ENCODE data around the gene IL17REL. TPM values are rescaled to one million over a fixed set of nuclear protein-coding genes. Genes with fewer than 3 reads are reported as not detected.

Gene IL17REL
- total and polyA plus RNA-seq, 2 of the 13 experiments (the other 11 are each of a cell fraction or from before 2014, with no cell fraction given), result not detected

DNA sequence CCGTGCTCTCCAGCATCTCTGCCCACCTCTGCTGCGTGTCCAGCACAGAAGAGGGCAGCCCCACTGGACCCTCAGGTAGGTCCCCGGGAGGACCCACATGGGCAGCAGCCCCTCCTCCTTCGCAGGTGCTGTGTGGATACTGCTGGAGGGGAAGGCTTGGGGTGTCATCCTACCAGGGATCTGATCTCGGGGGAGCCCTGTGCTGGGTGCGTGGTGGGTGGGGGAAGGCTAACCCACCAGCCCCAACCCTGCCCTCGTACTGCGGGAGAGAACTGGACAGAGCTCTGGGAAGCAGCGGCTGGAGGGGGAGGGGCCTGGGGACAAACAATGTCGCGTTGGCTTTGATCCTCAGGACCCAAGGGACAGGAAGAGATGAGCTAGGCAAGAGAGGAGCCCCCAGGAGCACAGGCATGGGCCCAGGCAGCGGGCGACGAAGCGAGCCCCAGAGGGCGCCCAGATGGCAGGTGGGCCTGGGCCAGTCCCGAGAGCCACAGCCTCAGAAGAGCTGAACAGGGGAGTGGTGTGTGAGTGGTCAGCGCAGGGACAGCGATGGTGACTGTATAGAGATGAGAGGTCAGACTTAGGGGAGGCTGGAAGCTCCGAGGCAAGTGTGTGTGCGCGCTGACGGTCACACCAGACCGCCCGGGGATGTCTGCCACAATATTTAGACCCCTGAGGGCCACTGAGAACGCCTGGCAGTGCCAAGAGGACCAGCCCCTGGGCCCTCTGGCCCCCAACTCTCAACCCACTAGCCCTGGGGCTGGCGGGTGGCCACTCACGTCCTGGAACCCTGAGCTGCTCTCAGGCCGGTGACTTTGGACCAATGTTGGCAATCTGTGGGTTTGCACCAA, 53.4 kb downstream of the IL17REL start (continued):
- TF ChIP-seq SIN3A (IDR thresholded peaks at IDR 0.05; ENCODE audit: borderline replicate concordance, low read depth, low read length), result peak; percentile 35; the same call in 1 of the 2 replicates
- no peak for TF ChIP-seq HNF4G (IDR thresholded peaks at IDR 0.05; ENCODE audit: borderline replicate concordance, low read depth, low read length)
- TF ChIP-seq HNF4G (CRISPR knock-in tag; IDR thresholded peaks at IDR 0.05; ENCODE audit: borderline replicate concordance, low read depth), result 0 out of 2 replicates have a peak, but pooled peaks have one; percentile 11
- TF ChIP-seq, protein P1, sequence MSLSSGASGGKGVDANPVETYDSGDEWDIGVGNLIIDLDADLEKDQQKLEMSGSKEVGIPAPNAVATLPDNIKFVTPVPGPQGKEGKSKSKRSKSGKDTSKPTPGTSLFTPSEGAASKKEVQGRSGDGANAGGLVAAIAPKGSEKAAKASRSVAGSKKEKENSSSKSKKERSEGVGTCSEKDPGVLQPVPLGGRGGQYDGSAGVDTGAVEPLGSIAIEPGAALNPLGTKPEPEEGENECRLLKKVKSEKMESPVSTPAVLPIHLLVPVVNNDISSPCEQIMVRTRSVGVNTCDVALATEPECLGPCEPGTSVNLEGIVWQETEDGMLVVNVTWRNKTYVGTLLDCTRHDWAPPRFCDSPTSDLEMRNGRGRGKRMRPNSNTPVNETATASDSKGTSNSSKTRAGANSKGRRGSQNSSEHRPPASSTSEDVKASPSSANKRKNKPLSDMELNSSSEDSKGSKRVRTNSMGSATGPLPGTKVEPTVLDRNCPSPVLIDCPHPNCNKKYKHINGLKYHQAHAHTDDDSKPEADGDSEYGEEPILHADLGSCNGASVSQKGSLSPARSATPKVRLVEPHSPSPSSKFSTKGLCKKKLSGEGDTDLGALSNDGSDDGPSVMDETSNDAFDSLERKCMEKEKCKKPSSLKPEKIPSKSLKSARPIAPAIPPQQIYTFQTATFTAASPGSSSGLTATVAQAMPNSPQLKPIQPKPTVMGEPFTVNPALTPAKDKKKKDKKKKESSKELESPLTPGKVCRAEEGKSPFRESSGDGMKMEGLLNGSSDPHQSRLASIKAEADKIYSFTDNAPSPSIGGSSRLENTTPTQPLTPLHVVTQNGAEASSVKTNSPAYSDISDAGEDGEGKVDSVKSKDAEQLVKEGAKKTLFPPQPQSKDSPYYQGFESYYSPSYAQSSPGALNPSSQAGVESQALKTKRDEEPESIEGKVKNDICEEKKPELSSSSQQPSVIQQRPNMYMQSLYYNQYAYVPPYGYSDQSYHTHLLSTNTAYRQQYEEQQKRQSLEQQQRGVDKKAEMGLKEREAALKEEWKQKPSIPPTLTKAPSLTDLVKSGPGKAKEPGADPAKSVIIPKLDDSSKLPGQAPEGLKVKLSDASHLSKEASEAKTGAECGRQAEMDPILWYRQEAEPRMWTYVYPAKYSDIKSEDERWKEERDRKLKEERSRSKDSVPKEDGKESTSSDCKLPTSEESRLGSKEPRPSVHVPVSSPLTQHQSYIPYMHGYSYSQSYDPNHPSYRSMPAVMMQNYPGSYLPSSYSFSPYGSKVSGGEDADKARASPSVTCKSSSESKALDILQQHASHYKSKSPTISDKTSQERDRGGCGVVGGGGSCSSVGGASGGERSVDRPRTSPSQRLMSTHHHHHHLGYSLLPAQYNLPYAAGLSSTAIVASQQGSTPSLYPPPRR (CRISPR knock-in tag; IDR thresholded peaks at IDR 0.05; ENCODE audit: borderline replicate concordance), result peak; percentile 50; the same call in 1 of the 2 replicates
- peak; percentile 79; the same call in 1 of the 2 replicates for TF ChIP-seq ZNF337 (CRISPR knock-in tag; IDR thresholded peaks at IDR 0.05; ENCODE audit: borderline replicate concordance, low read depth)
- TF ChIP-seq, protein P2, sequence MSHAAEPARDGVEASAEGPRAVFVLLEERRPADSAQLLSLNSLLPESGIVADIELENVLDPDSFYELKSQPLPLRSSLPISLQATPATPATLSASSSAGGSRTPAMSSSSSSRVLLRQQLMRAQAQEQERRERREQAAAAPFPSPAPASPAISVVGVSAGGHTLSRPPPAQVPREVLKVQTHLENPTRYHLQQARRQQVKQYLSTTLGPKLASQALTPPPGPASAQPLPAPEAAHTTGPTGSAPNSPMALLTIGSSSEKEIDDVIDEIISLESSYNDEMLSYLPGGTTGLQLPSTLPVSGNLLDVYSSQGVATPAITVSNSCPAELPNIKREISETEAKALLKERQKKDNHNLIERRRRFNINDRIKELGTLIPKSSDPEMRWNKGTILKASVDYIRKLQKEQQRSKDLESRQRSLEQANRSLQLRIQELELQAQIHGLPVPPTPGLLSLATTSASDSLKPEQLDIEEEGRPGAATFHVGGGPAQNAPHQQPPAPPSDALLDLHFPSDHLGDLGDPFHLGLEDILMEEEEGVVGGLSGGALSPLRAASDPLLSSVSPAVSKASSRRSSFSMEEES (CRISPR knock-in tag; IDR thresholded peaks at IDR 0.05), result peak; percentile 56; the same call in 1 of the 2 replicates
- TF ChIP-seq, protein P3, sequence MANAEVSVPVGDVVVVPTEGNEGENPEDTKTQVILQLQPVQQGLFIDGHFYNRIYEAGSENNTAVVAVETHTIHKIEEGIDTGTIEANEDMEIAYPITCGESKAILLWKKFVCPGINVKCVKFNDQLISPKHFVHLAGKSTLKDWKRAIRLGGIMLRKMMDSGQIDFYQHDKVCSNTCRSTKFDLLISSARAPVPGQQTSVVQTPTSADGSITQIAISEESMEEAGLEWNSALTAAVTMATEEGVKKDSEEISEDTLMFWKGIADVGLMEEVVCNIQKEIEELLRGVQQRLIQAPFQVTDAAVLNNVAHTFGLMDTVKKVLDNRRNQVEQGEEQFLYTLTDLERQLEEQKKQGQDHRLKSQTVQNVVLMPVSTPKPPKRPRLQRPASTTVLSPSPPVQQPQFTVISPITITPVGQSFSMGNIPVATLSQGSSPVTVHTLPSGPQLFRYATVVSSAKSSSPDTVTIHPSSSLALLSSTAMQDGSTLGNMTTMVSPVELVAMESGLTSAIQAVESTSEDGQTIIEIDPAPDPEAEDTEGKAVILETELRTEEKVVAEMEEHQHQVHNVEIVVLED (CRISPR knock-in tag; IDR thresholded peaks at IDR 0.05; ENCODE audit: borderline replicate concordance), result peak; percentile 38; the same call in 1 of the 2 replicates
- TF ChIP-seq FOXA3 (CRISPR knock-in tag; IDR thresholded peaks at IDR 0.05), result no peak; the same call in 1 of the 2 replicates
- TF ChIP-seq ZSCAN25 (CRISPR knock-in tag; IDR thresholded peaks at IDR 0.05), result peak; percentile 78
- no peak for TF ChIP-seq RFXANK (CRISPR knock-in tag; IDR thresholded peaks at IDR 0.05)
- no peak for TF ChIP-seq ZNF292 (CRISPR knock-in tag; IDR thresholded peaks at IDR 0.05; ENCODE audit: borderline replicate concordance, low read depth)
- TF ChIP-seq KLF9 (CRISPR knock-in tag; IDR thresholded peaks at IDR 0.05; ENCODE audit: low read depth), result no peak
- TF ChIP-seq HDAC2 (CRISPR knock-in tag; IDR thresholded peaks at IDR 0.05), result peak; percentile 51; the same call in 1 of the 2 replicates
- TF ChIP-seq, protein P4, sequence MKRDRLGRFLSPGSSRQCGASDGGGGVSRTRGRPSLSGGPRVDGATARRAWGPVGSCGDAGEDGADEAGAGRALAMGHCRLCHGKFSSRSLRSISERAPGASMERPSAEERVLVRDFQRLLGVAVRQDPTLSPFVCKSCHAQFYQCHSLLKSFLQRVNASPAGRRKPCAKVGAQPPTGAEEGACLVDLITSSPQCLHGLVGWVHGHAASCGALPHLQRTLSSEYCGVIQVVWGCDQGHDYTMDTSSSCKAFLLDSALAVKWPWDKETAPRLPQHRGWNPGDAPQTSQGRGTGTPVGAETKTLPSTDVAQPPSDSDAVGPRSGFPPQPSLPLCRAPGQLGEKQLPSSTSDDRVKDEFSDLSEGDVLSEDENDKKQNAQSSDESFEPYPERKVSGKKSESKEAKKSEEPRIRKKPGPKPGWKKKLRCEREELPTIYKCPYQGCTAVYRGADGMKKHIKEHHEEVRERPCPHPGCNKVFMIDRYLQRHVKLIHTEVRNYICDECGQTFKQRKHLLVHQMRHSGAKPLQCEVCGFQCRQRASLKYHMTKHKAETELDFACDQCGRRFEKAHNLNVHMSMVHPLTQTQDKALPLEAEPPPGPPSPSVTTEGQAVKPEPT (CRISPR knock-in tag; IDR thresholded peaks at IDR 0.05; ENCODE audit: low read depth), result no peak
- peak; percentile 59; the same call in 1 of the 2 replicates for TF ChIP-seq ZNF430 (CRISPR knock-in tag; IDR thresholded peaks at IDR 0.05)
- no peak for TF ChIP-seq ATF1 (CRISPR knock-in tag; IDR thresholded peaks at IDR 0.05)
- peak; percentile 35; the same call in 1 of the 2 replicates for TF ChIP-seq POLR2AphosphoS2 (IDR thresholded peaks at IDR 0.05; ENCODE audit: low read depth, low read length)
- TF ChIP-seq ZNF816 (CRISPR knock-in tag; IDR thresholded peaks at IDR 0.05; ENCODE audit: borderline replicate concordance), result peak; percentile 83; the same call in 1 of the 2 replicates
- TF ChIP-seq KAT8 (CRISPR knock-in tag; IDR thresholded peaks at IDR 0.05), result peak; percentile 13; the same call in 1 of the 2 replicates

All from HepG2 (cell line).